ENCODE data around the gene ANTXR1.
"Not testable (repeated sequence)": the region's sequence is repeated elsewhere in the genome, so short reads cannot be mapped to it uniquely, and the experiment has no call there.

ANTXR1 gene

DNA sequence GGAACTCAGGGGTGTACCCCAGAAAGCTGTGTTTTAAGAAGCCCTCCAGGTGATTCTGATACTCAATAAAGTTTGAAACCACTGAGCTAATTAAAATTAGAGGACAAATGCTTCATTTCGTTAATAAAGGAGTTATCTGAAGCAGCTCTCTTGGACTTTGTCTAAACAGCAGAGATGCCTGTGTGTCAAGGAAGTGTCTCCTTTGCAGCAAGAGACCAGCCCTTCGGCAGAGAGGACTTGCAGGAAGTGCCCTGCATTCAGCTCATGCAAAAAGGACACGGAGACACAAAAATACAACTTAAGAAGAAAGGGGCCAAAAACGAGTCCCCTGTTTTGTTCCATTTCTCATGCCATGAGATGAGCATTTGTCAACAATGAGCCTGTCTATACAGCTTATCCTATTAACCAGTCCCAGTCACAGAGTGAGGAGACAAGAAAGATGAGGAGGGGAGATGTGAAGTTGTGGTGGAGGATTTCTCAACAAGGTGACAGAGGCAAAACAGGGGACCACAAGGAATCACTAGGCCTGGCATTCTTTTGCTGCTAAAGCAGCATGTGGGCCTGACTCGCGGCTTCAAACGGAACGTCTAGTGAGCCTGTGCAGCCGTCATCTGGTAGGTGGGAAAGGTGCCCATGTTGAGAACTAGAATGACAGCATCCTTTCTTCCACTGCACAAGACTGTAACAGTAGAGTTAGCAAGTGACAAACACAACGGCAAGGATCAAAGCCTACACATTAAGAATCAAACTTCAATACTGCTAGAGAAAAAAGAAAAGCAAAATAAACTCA is 152.3 kb downstream of the ANTXR1 start:
- DNase-seq (ENCODE audit: low spot score) = no peak

DNA sequence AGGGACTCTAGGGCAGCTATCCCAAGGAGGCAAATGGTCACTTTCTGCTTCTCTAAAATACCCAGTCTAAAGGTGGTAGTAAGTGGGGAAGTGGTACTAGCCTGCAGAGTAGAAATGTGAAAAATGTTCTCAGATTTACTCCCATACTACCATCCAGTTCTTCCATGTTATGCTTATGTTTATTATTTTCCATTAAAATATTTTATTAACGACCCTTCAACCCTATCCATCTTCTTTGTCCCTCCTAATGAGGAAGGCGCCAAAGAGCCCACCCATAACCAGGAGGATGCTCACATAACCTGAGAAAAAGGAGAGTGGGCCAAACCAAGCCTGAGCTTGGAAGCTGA is 153.5 kb downstream of the ANTXR1 start:
- no peak for DNase-seq (ENCODE audit: low spot score)

GRCh38 chr2:69166812-69167468 is 154.0 kb downstream of the ANTXR1 start:
- no peak for DNase-seq (ENCODE audit: low spot score)

- no peak for DNase-seq (ENCODE audit: low spot score)
Observed at GRCh38 chr2:69167469-69167822, 154.5 kb downstream of the ANTXR1 start.

GRCh38 chr2:69168144-69168813 is 155.3 kb downstream of the ANTXR1 start:
- no peak for DNase-seq (ENCODE audit: low spot score)

GRCh38 chr2:69168950-69169654 is 156.1 kb downstream of the ANTXR1 start:
- DNase-seq (ENCODE audit: low spot score) = no peak

GRCh38 chr2:69169655-69170389 is 156.8 kb downstream of the ANTXR1 start:
- no peak for DNase-seq (ENCODE audit: low spot score)

GRCh38 chr2:69170661-69171060 is 157.7 kb downstream of the ANTXR1 start:
- no peak for DNase-seq (ENCODE audit: low spot score)

DNA sequence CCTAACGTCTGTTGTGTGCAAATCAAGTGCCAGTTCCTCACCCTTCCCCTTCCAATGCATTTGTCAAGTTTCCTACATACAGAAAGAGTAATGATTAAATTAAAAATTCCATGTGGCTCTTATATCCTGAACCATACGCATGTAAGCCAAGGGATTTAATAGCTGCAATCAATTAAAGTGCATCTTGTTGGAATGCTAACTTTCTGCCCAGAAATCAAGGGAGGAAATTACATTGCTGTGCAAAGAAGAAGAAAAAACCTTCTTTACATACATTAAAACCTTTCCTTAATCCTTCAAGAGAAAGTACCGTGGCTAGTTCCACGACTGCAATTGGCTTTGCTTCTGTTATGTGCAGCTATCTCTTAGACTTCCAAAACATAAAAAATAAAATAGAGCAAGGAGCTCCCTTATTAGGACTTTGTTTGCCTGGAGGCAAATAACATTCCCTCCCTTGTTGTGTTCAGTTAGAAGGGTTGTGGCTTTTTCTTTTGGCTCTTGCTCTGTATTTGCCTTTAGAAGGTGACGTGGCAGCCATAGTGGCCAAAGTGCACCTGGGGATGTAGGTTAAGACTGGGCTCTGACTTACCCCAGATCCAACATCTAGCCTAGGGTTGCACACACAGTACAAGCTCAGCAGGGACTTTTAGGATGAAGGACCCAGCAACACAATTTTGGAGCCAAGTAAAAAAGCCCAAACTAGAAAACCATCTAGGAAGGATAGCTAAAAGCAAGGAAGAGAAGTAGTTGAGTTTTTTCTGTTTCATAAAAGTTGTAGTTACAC is 158.3 kb downstream of the ANTXR1 start:
- no peak for DNase-seq (ENCODE audit: low spot score)

GRCh38 chr2:69171897-69172525 is 159.0 kb downstream of the ANTXR1 start:
- DNase-seq (ENCODE audit: low spot score) = no peak

- no peak for DNase-seq (ENCODE audit: low spot score)
Observed at GRCh38 chr2:69173706-69174105, 160.7 kb downstream of the ANTXR1 start.

DNA sequence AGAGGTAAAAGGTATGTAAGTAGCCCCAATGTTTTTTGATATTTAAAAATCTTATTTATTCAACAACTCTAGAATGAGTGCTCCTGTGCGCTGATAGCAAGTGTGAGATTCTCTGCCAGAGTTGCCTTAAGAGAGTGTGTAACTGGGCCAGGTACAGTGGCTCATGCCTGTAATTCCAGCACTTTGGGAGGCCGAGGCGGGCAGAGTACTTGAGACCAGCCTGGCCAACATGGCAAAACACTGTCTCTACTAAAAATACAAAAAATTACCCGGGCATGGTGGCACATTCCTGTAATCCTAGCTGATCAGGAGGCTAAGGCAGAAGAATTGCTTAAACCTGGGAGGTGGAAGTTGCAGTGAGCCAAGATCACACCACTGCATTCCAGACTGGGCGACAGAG is 161.2 kb downstream of the ANTXR1 start:
- not testable (repeated sequence) for DNase-seq (ENCODE audit: low spot score)

DNA sequence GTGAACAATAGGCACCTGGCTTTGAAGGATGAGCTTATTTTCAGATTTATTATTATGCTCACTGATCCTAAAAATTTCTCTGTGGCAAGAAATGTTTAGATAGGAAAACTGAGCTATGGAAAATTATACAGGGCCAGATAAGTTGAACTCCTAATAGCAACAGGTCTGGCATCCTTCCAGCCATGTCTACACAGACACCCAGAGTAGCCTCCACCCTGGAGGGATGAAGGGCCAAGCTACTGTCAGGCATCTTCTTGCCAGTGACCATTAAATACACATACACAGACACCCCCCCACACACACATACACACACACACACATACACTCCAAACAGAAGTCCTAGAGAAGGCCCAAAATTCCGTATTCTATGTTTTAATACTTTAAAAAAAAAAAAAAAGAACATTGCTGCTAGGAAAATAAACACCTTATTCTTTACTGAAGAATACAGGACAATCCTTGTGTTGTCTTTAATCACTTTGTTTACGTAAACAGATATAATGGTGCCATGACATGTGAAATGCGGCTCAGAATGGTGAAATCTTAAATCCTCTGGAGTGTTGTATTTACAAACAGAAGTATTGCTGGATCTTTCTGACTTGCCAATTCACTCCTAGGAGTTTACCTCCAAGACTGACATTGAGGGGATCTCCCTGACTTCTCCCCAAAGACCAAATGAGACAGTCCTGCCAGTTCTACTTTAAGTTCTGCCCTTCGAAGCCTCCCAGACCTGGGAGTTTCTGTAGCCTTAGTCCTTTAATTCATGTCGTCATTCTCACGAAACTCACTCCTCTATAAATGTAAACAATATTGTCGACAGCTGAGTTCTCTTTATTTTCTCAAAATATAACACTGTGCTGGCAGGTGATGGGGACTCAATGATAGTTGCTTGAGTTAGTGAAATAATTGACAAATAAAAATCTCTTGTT is 163.1 kb downstream of the ANTXR1 start:
- no peak for DNase-seq (ENCODE audit: low spot score)

DNA sequence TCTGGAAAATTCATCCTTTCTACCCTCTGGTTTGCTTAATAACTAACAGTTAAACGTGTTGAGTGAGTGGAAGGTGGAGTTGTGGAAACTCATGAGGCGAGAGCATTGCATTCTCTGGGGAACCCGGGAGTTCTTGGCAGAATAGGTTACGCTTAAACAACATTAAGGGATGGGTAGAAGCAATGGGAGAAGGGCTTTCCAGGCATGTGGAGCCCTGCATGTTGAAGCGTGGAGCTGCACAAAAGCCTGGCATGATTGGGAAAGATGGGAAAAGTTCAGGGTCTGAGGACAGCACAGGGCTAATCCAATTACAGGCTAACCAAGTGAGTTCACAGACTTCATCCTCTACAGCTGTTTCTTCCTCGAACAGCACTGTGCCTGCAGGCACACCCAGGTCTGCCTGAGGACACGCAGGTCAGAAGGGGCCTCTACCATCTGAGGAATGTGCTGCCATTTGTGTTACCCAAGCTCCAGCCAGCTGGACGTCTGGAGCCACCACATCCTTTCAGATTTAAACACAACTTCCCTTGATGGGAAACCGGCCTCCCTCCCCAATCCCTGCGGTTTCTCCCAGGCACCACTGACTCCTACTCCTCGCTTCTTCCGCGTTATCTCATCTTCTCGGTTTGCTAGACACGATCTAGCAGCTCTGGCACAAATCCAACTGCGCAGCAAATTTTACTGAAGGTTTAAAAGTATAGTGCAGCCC is 164.2 kb downstream of the ANTXR1 start:
- no peak for DNase-seq (ENCODE audit: low spot score)

DNA sequence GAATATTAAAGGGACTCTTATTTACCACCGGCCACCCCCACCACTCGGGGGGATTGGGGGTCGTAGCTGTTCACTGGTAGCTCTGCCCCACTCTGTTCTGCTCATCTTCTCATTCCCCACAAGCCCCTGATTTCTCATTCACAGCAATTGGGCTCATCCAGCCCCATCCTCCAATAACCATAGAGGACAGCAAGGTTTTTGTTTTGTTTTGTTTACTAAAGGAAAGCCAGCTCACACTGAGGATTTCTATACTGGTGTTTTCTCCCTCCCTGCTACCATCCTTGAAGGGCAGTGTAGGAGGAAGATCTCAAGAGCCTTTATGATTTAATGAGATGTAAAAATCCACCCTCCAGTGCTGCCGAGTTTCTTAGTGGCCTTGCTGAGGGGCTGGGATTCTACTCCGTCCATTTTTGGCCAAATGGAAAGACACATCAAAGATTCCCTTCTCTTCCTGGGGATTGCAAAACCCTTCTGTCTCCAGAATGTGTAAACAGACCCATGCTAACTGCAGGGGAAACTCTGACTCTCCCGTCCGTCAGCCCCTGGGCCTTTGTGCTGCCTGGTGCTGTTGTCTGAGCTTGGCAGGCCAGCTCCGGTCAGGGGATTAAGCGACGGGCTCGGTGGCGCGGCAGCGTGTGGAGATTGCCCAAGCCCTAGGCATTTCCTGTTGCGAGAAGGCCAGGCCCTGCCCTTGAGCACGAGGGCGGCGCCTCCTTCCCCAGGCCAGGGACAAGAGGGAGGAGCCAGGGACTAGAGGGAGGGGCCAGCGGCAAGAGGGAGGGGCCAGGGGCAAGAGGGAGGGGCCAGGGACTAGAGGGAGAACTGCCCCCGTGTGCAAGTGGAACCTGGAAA is 165.0 kb downstream of the ANTXR1 start:
- DNase-seq (ENCODE audit: low spot score) = no peak

DNA sequence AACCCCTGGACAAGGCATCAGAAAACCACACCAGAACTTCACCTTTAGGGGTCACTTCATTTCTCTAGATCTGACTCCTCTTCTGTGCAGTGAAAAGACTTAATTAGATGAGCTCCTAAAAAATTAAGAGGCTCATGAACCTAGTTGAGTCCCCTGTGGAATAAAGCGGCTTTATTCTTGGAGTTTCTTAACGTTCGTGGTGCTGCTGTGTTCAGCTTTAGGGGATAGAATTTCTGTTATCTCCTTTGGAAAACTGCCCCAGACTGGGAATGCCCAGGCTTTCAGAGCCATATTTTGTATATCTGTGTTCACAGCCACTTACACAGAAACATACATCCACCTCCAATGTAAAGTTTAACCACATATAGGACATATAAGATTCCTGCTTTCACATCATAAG is 165.8 kb downstream of the ANTXR1 start:
- no peak for DNase-seq (ENCODE audit: low spot score)

- DNase-seq (ENCODE audit: low spot score) = no peak
Observed at GRCh38 chr2:69180227-69180626, 167.2 kb downstream of the ANTXR1 start.

GRCh38 chr2:69180974-69181373 is 168.0 kb downstream of the ANTXR1 start:
- DNase-seq (ENCODE audit: low spot score) = no peak
